Lung microvascular endothelial cell (primary cell): ENCODE data around the gene VASH1. TPM values are rescaled to one million over a fixed set of nuclear protein-coding genes. Genes with fewer than 3 reads are reported as not detected.

ENCODE experiments used
- DNase-seq, 2 donors: peaks; one replicate each; pipeline versions ENCODE4 v3.0.0 to v3.0.0-alpha.2; 2010; ENCODE audit warnings: low read depth in 2 of 2
- total RNA-seq: library from RNA; depleted of rRNA; stranded (reverse); fragments of >200 nt; gene quantifications from 2 replicates; pipeline ENCODE4 v1.2.1, GENCODE V29; 2014

Gene VASH1
- total RNA-seq, 1 donor from 2014 or later: 15.3 TPM

DNA sequence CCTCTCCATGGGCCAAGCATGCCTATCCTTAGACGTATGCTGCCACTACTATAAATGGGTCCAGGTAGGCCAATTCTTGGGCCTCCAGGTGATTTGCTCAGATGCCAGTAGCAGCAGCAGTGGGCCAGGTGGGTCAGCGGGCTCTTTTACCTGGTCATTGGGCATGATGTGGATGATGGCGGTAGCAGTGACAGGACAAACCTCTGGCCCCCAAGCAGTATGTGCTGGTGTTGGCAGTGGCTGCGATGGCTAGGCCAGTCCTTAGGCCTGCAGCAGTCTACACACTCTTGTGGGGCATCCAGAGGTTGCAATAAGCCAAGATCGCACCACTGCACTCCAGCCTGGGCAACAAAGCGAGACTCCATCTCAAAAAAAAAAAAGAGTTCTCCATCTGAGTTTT lies 19.1 kb upstream of the VASH1 start:
- DNase-seq: no peak

DNA sequence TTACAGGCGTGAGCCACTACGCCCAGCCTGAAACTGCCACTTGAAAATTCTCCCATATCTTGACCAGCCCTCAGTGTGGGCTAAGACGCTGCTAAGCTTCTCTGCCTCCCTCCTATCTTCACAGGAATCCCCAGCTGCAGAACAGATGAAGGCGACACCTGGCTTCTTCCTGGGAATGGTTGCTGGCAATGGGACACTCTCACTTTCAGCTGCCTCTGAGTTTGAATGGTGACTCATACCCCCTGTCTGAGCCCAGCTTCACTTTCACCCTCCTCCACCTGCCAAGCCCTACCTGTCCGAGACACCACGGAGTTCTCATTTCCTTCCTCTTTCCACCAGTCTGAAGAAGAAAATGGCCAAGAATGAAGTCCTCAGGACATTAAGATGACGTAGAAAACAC lies 18.3 kb upstream of the VASH1 start:
- peak in 1 of 2 donors; percentile 43 for DNase-seq

DNA sequence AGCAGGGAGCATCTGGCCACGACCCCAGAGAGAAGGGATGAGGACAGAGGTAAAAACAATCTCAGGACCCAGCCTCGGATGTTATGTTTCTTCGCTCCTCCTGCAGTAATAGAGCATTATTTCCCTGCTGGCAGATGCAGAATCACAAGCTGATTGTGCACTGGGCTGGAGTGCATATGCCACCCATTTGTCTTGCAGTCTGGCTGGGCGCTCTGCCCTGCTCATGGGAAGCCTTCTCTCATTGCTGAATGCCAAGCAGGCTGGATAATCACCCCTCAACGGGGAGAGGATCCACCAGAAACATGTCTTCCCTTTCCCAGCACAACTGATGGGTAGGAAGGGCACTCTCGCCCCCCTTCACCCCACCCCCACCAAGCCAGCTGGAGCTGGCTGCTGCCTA lies 8.5 kb upstream of the VASH1 start:
- no peak for DNase-seq

GRCh38 chr14:76753541-76754198 lies 7.6 kb upstream of the VASH1 start:
- DNase-seq: no peak

GRCh38 chr14:76754586-76754985 lies 6.7 kb upstream of the VASH1 start:
- no peak for DNase-seq

DNA sequence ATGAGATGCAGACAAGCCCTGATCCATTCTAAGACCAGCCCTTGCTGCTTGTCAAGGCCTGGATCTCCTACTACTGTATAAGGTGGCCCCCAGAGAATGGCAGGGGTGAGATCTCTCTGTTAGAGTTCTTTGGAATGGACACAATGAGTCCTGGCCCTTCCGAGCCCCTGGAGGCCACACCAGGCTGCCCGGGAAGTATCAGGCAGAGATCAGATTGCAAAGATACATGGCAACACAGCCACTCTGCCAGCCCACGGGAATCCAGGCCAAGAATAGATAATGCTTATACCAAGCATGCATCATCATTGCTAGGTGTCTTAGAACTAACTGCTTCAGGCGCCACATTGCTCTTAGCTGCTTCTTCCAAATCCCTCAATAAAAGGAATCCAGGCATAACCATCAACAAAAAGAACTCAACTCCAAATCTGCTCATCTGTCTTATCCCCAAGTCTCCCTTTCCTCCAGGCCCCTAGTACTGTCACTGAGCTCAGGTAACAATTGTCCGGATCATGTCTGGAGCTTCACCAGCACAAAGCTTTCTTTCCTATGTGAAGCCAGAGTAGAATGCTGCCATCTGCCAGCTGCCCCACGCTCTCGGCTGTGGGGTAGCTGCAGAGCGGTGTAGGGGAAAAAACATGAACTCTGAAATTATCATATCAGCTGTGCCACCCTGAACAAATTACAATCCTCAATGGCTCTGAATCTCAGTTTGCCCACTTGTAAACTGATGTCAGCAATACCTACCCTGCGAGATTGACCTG lies 5.5 kb upstream of the VASH1 start:
- DNase-seq: no peak

DNA sequence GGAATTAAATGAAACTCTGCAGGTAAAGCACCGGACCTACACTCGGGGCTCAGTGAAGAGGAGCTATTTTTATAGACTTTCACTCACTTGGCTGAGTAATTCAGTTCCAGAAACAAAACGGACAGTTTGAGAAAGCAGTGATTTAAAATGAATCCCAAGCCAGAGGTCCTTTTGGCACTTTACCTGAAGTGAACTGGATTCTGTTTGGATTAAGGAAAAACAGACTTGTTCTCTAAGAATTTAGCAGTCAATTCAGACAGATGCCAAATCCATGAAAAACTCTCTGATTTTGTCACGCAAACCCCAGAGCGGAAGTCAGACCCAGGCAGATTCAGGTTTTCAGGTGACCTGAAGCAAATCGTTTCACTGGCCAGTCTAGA lies 4.9 kb upstream of the VASH1 start:
- no peak for DNase-seq

DNA sequence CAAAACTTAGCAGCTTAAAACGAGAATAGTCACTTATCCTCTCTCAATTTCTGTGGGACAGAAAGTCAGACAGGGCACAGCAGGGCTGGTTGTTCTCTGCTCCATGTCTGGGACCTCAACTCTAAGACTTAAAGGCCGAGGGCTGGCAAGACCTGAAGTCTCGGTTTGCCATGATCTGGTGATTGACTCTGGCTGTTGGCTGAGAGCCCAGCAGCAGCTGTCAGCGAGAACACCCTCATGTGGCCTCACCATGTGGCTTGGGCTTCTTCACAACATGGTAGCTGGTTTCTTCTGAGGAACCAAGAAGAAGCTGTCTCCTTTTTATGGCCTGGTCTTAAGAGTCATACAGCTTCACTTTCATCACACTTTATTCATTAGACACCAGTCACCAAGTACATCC lies 1.7 kb upstream of the VASH1 start:
- no peak for DNase-seq

DNA sequence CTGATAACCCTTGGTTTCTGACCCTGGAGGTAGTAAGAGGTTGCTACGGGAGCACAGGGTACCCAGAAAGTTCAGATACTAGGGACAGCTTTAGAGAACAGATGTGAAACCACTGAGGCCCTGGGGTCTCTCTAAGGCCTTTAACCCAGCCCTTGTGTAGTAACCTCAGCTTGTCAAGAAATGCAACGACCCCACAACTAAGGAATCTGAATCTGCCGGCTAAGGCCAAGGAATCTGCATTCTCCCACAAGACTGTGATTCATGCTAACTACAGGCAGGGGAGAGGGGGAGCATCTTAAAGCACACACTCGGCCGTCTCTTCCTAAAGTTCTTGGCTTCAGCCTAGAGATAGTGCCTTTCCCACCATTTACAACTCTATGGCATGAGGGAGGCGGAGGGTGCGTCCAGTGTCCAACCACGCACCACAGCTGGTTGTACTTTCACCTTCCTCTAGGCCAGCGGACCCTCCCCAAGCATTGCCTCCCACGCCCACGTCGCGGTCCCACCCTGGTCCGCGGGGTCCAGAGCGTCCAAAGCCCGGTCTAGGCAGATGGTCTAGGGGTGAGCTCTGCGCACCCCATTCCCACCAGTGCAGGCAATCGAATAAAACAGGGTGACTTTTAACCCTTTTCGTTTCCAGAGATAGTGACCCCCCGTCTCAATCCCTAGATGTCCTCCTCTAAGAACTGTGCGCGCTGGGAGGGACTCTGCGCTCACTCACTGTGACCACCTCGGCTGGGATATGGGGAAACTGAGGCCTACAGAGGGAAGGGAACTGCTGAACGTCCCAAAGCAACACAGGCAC lies 735 bp upstream of the VASH1 start:
- no peak for DNase-seq

GRCh38 chr14:76761960-76762410 lies 717 bp downstream of the VASH1 start:
- no peak for DNase-seq

DNA sequence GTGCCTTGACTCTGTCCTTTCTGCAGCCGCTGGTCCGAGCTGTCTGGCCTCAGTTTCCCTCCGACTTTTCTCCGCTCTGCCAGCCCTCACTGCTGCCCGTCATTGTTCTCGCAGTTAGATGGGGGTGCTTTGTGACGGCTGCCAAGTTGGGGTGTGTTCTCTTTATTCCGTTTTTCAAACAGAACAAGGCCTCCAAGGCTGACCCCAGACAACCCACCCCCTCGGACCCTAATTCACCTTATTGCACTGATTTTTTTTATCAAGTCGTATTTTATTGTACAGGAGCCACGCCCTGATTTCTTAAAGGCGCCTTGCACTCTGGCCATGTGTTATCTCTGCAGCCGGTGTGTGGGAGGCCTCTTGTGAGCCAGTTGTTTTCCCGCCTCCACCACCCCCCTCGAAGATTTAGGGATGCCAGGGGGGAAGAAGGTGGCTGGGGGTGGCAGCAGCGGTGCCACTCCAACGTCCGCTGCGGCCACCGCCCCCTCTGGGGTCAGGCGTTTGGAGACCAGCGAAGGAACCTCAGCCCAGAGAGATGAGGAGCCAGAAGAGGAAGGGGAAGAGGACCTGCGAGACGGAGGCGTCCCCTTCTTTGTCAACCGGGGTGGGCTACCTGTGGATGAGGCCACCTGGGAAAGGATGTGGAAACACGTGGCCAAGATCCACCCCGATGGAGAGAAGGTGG lies 1.3 kb downstream of the VASH1 start:
- no peak for DNase-seq

DNA sequence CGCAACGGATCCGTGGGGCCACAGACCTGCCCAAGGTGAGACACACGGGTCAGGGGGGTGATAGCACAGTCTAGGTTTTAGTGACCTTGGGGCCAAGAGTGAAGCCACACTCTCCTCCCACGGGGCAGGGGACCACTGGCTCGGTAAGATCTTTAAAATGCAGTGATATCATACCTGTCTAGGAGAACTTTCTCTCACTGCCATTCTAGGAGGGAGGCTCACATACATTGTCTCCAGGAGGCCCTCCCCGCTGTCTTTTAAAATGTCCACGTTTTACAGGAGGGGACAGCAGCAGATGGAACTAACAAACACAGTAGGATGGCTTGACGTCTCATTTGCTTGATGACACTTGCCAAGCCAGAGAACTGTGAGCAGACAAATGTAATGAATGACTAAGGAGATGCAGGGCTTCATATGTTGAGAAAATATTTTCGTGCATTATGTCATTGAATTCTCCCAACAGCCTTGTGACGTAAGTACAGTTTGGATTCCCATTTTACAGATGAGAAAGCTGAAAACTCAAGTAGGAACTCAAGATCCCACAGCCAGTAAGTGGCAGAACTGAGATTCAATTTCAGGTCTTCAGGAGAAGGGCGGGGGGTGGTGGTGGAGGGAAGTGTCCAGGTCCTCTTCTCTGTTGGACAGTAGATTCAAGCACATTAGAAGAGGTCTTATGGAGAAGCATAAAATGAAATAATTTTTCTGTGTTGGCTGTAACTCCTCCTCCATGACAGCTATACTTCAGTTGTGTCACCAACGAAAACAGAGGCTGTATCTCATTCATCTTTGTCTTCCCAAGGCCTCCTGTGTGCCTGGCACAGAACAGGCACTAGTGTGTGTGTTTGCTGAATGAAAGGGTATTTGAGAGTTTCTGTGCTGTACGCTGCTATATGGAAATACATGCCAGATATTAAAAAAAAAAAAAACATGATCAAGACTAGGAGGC lies 2.1 kb downstream of the VASH1 start:
- peak in 1 of 2 donors; percentile 47 for DNase-seq

- no peak for DNase-seq
Observed at GRCh38 chr14:76765461-76765931, 4.2 kb downstream of the VASH1 start.

DNA sequence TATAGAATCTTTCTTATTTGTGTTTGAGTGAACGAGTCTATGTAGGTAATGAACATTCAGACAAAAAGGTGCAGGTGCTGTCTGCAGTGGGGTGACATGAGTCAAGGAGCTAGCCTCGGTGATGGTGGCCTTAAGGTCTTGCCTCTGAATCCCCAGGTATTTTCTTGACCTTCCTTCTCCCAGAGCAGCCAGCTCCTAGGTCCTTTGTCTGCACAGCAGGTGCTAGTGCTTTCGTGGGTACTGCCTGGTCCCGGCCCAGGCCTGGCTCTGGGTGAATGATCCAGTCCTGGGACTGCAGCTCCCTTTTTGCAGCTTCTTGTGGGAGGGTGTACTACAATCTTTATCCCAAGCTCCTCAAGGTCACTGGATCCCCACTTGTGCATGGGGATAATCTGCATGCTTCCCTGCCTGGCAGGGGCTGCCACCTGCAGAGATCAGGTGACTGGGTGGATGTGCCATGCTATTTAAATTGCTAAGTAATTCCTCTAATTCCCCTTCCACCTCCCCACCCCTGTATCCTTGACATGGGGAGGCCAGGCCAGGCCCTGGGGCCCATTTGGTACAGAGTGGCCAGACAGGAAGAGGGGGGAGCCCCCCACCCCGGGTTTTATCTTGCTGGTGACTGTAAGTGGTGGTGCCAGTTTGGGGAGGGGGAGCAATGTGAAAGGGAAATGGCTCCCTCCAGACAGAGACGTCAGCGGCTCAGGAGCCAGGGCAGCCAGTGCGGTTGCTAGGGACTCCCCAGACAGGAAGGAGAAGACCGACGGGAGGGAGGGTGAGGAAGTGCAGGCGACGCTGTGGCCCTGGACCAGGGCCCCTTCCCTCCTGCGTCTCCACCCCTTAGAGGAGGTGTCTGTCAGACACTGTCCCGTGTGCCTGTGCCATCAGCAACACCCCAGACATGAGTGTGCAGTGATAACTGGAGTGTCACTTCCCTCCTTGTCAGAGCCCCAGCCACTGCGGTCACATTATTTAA lies 6.7 kb downstream of the VASH1 start:
- peak; percentile 42 to 79 for DNase-seq

GRCh38 chr14:76768671-76769500 lies 7.6 kb downstream of the VASH1 start:
- no peak for DNase-seq

DNA sequence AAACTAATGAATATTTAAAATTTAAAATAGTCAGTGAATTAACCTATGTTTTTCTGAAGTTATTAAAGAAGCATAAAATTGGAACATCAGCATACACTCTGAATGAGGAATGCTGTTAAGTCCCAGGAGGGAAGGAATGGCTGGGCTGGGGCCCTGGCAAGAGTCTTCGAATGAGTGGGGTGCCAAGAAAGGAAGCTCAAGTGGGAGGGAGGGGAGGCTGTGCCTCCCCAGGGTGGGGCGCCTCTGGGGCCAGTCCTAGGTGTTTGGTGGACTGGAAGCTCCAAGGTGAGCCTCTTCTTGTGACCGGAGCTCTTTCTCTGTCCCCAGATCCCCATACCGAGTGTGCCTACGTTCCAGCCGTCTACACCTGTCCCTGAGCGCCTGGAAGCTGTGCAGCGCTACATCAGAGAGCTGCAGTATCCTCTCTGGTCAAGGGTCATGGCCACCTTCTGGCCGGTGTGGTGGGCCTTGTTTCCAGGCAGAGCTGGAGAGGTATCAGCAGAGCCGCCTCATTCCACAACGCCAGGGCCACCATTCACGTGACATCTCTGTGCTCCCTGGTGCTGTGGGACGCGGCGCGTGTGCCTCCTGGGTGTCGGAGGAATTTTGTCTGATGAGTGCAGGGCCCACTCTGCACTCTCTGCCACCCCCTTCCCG lies 8.5 kb downstream of the VASH1 start:
- no peak for DNase-seq

- no peak for DNase-seq
Observed at GRCh38 chr14:76770521-76771436, 9.5 kb downstream of the VASH1 start.
